Measurements from ENCODE around the gene DUSP9. TPM values are rescaled to one million over a fixed set of nuclear protein-coding genes. Genes with fewer than 3 reads are reported as not detected.

Gene DUSP9
- total and polyA plus RNA-seq, 3 donors from 2014 or later: 2.5 to 10.2 (median 6.2) TPM

- intact Hi-C loops (cut with DNase I; ENCODE audit: low total_unique reads): no loop called here
- DNase-seq: no peak
- Histone ChIP-seq H3K36me3 (ENCODE audit: low read depth, missing control alignments) (no peaks in the 10 kb centered on the region), H3K4me3 (no peak overlapping the region), H3K9me3 (no peaks in the 10 kb centered on the region), H3K27ac (no peak overlapping the region), H3K4me1 (no peaks in the 10 kb centered on the region), H3K27me3 (no peaks in the 10 kb centered on the region)
- 80 to 98% methylated on average over 4 to 9 of the region's 21 CpGs for WGBS, 2 donors
- no peak for TF ChIP-seq POLR2A (IDR thresholded peaks at IDR 0.05)
- TF ChIP-seq CTCF (IDR thresholded peaks at IDR 0.05): no peak
These were observed 21.6 kb upstream of the DUSP9 start for GRCh38 chrX:153625271-153626024.

DNA sequence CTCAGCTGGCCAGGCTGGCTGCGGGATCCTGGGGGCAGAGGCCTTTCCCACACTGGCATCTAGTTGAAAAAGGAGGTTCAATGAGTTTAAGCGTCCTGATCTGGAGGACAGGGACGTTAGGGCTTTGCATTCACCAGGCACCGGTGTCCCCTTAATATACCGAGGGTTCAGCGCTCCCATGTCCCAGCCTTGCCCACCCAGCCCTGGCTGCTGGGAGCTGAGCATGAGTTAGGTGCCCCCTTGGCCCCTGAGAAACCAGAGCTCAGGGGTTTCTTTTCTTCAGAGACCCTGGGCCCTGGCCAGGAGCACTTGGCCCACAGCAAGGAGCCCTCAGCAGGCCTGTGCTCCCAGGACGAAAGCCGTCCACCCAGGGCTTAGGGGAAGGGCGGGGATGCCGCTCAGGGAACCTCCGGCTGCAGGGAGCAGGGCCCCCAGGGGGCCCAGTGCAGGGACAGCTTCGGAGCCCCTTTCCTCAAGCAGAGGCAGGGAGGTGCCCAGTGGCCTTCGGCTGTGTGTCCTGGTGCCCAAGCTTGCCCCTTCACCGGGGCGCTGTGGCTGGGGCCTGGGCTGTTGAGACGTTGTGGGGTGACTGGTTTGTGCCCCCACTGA, 20.9 kb upstream of the DUSP9 start:
- no peaks in the 10 kb centered on the region for H3K9me3 ChIP-seq
- no peak overlapping the region for H3K4me3 ChIP-seq
- no peak for DNase-seq
- H3K27me3 ChIP-seq: no peaks in the 10 kb centered on the region
- H3K27ac ChIP-seq: no peak overlapping the region
- intact Hi-C loops (cut with DNase I; ENCODE audit: low total_unique reads): no loop called here
- WGBS, 2 donors: 79% methylated on average over 13 of the region's 16 CpGs; no CpG with 5 or more reads in 1 of the 2 donors
- TF ChIP-seq POLR2A (IDR thresholded peaks at IDR 0.05): no peak
- TF ChIP-seq CTCF (IDR thresholded peaks at IDR 0.05): no peak
- H3K36me3 ChIP-seq (ENCODE audit: low read depth, missing control alignments): no peaks in the 10 kb centered on the region
- no peaks in the 10 kb centered on the region for H3K4me1 ChIP-seq

DNA sequence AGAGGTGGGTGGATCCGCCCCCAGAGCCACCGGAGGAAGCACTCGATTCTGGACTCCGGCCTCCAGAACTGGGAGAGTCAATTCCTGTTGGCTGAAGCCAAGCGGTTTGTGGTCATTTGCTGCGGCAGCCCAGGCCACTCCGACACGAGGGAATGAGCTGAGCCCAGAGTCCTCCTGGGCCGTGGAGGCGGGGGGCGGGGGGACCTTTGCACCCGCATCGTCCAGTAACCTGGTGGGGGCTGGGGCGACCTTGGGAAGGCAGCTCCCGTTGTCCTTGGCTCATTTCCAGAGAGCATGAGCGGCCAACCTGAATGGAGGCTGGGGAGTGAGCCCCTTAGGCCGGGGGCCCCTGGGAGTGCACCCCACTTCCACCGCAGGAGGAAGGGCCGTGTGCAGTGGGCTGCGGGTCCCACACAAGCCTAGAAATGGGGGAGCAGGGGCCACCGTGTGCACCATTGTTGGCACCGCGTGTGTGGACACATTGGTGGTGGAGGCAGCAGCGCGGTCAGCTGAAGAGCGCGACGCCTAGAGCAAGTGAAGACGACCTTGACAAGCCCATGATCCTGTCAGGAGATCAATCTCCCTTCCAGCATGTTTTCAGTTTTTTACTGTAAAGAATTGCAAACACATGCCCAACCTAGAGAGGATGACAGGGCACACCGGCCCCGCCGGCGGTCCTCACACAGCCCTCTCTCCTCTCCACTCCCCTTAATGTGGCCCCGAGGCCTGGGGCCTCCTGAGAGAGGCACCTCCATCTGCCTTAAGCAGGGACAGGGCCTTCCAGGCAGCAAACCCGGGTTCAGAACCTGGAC, 19.9 kb upstream of the DUSP9 start:
- no peak overlapping the region for H3K27ac ChIP-seq
- no peak overlapping the region for H3K4me3 ChIP-seq
- 49 to 75% methylated on average over 4 to 22 of the region's 35 CpGs for WGBS, 2 donors
- TF ChIP-seq POLR2A (IDR thresholded peaks at IDR 0.05) (no peak), CTCF (IDR thresholded peaks at IDR 0.05) (no peak)
- no peak for DNase-seq
- no peaks in the 10 kb centered on the region for H3K36me3 ChIP-seq (ENCODE audit: low read depth, missing control alignments)
- no peaks in the 10 kb centered on the region for H3K27me3 ChIP-seq
- H3K4me1 ChIP-seq: no peaks in the 10 kb centered on the region
- intact Hi-C loops (cut with DNase I; ENCODE audit: low total_unique reads): no loop called here
- H3K9me3 ChIP-seq: no peaks in the 10 kb centered on the region

DNA sequence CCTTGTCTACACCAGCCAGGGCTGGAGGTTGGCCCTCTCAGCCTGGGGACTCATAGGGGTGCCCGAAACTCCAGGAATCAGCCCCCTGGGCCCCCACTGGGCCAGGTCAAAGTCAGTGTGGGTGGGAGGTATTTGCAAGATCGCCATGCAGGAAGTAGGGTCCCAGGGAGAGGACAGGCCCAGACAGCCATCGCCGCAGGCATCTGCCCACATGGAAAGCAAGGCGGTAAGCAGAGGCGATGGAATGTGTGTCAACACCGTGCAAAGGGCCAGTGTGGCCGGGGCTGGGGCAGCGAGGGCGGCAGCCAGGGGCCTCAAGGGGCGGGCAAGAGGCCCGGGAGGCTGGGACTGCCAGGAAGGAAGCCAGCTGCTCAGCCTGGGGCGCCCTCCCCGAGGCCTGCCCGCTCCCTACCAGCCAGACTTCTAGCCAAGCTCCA, 19.3 kb upstream of the DUSP9 start:
- WGBS, 2 donors: 79 to 81% methylated on average over 5 to 6 of the region's 15 CpGs

More for the DNA sequence above, 19.3 kb upstream of the DUSP9 start:
- no peak overlapping the region for H3K27ac ChIP-seq
- TF ChIP-seq POLR2A (IDR thresholded peaks at IDR 0.05): no peak
- no peak for TF ChIP-seq CTCF (IDR thresholded peaks at IDR 0.05)
- H3K9me3 ChIP-seq: no peaks in the 10 kb centered on the region
- DNase-seq: no peak
- intact Hi-C loops (cut with DNase I; ENCODE audit: low total_unique reads): no loop called here
- H3K27me3 ChIP-seq: no peaks in the 10 kb centered on the region
- no peaks in the 10 kb centered on the region for H3K4me1 ChIP-seq
- no peaks in the 10 kb centered on the region for H3K36me3 ChIP-seq (ENCODE audit: low read depth, missing control alignments)
- H3K4me3 ChIP-seq: no peak overlapping the region

Measured in testis (tissue), 3 donors.